Upper lobe of left lung (tissue), 6 donors: ENCODE measurements around the gene DENND1B. TPM values are rescaled to one million over a fixed set of nuclear protein-coding genes. Genes with fewer than 3 reads are reported as not detected.
A peak's percentile ranks its signal among the peaks of the same experiment; 100 is the strongest.

ENCODE experiments used
- ATAC-seq, 2 donors: fragments of 200-7000 bp; cut with Tn5 transposase; one replicate each; pipeline ENCODE4 v1.9.1; 2022; ENCODE audit warnings: mild to moderate bottlenecking in 2 of 2, moderate library complexity in 2 of 2; ENCODE audit not compliant: low FRiP score in 2 of 2
- DNase-seq, 2 donors: peaks; one replicate each; pipeline ENCODE4 v3.0.0-alpha.2; 2019 to 2020
- H3K27ac ChIP-seq, 4 donors: fragments of 200-600 bp; sonication (generic); one replicate each; pipeline ENCODE4 v1.5.1; 2016 to 2019
- H3K27me3 ChIP-seq, 4 donors: fragments of 200-600 bp; sonication (generic); one replicate each; pipeline ENCODE4 v1.5.1; 2017 to 2019
- H3K36me3 ChIP-seq, 4 donors: fragments of 200-600 bp; sonication (generic); one replicate each; pipeline ENCODE4 v1.5.1; 2016 to 2019
- H3K4me1 ChIP-seq, 4 donors: fragments of 200-600 bp; sonication (generic); one replicate each; pipeline ENCODE4 v1.5.1; 2018 to 2019
- H3K4me3 ChIP-seq, 4 donors: fragments of 200-600 bp; sonication (generic); one replicate each; pipeline ENCODE4 v1.5.1; 2017 to 2019; ENCODE audit warnings: mild to moderate bottlenecking in 2 of 4, moderate library complexity in 1 of 4
- H3K9me3 ChIP-seq, 4 donors: fragments of 200-600 bp; sonication (generic); one replicate each; pipeline ENCODE4 v1.5.1; 2018 to 2019
- EP300 ChIP-seq, 4 donors: sonication (generic); formaldehyde crosslinking; IDR thresholded peaks; one replicate each; pipeline ENCODE4 v1.5.1; 2017; ENCODE audit warnings: antibody characterized with exemption in 4 of 4, control low read depth in 2 of 4
- POLR2A ChIP-seq, 4 donors: fragments of 450-650 bp; IDR thresholded peaks; one replicate each; pipeline ENCODE4 v1.5.1; 2016 to 2017; ENCODE audit warnings: antibody characterized with exemption in 4 of 4, mild to moderate bottlenecking in 2 of 4
- POLR2AphosphoS5 ChIP-seq, 2 donors: sonication (generic); formaldehyde crosslinking; IDR thresholded peaks; one replicate each; pipeline ENCODE4 v1.5.1; 2017; ENCODE audit warnings: antibody characterized with exemption in 2 of 2
- WGBS, 2 donors: methylation state at CpG; one replicate each; pipeline ENCODE4 v1.1.5; 2017 to 2018; 5-methylcytosine and 5-hydroxymethylcytosine counted together
- total RNA-seq, 6 donors: library from RNA; depleted of rRNA in 4 of 6; stranded (reverse); fragments of >200 nt in 4 of 6; gene quantifications; one replicate each; pipeline versions ENCODE4 v1.1.0 to v1.2.1, GENCODE V29; 2016 to 2021
- TF ChIP-seq, protein P1 (sequence below), 6 experiments: fragments of 450-650 bp in 4 of 6; fragments of 200-600 bp in 2 of 6; sonication (generic) in 2 of 6; IDR thresholded peaks; one replicate each; pipeline ENCODE4 v1.5.1; 2016 to 2019; ENCODE audit warnings: antibody characterized with exemption in 6 of 6
- donor health status: DM: no; HTN: no; CAD: no; lungs with moderate emphysema.
- donor health status: DM: no; HTN: yes; CAD: no; lungs with severe emphysema.

Gene DENND1B
- total RNA-seq, 6 donors from 2014 or later, result 14.9 to 39.1 (median 21.0) TPM

GRCh38 chr1:197738927-197739326 is 36.4 kb downstream of the DENND1B start:
- Histone ChIP-seq H3K4me3 (no peak overlapping the region), H3K36me3 (no peaks in the 10 kb centered on the region), H3K27me3 (no peaks in the 10 kb centered on the region), H3K27ac (no peak overlapping the region), H3K9me3 (no peaks in the 10 kb centered on the region), H3K4me1 (peaks cover 0 to 10% (median 7%) of the 10 kb centered on the region in 4 donors)
- TF ChIP-seq, protein P1, sequence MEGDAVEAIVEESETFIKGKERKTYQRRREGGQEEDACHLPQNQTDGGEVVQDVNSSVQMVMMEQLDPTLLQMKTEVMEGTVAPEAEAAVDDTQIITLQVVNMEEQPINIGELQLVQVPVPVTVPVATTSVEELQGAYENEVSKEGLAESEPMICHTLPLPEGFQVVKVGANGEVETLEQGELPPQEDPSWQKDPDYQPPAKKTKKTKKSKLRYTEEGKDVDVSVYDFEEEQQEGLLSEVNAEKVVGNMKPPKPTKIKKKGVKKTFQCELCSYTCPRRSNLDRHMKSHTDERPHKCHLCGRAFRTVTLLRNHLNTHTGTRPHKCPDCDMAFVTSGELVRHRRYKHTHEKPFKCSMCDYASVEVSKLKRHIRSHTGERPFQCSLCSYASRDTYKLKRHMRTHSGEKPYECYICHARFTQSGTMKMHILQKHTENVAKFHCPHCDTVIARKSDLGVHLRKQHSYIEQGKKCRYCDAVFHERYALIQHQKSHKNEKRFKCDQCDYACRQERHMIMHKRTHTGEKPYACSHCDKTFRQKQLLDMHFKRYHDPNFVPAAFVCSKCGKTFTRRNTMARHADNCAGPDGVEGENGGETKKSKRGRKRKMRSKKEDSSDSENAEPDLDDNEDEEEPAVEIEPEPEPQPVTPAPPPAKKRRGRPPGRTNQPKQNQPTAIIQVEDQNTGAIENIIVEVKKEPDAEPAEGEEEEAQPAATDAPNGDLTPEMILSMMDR (IDR thresholded peaks at IDR 0.05), result no peak
- no peak for TF ChIP-seq POLR2A (IDR thresholded peaks at IDR 0.05)
- no peak for TF ChIP-seq POLR2AphosphoS5 (IDR thresholded peaks at IDR 0.05)
- no peak for TF ChIP-seq EP300 (IDR thresholded peaks at IDR 0.05)
- ATAC-seq (no peak), DNase-seq (no peak)
- WGBS, 2 donors, result 8 to 33% methylated on average over 1 of the region's 1 CpG

GRCh38 chr1:197737916-197738315 is 37.4 kb downstream of the DENND1B start:
- no peaks in the 10 kb centered on the region for H3K27me3 ChIP-seq
- ATAC-seq (no peak), DNase-seq (no peak)
- H3K36me3 ChIP-seq, result no peaks in the 10 kb centered on the region
- no peak overlapping the region for H3K27ac ChIP-seq
- H3K4me3 ChIP-seq, result no peak overlapping the region
- WGBS, 2 donors, result 52 to 56% methylated on average over 1 of the region's 1 CpG
- no peaks in the 10 kb centered on the region for H3K9me3 ChIP-seq
- TF ChIP-seq EP300 (IDR thresholded peaks at IDR 0.05) (no peak), POLR2A (IDR thresholded peaks at IDR 0.05) (no peak), POLR2AphosphoS5 (IDR thresholded peaks at IDR 0.05) (no peak)
- TF ChIP-seq, protein P1 (IDR thresholded peaks at IDR 0.05), result no peak
- H3K4me1 ChIP-seq, result peaks cover 0 to 10% (median 7%) of the 10 kb centered on the region in 4 donors

DNA sequence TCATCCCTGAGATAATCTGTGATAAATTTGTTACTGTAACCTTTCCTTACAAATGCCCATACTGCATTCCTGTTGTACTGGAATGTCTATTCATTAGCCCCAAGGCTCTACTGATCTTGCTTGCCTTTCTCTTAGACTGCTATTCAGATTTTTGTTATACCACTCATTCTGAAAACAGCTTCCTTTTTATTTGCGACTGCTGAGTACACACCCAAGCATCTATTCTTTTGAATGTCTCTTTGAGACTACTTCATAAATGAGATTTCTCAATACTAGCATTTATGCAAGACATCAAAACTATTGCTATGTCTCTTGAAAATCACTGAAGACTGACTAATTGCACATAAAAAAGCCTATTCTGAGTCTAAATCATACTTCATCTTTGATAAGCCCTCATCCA is 38.6 kb downstream of the DENND1B start:
- ATAC-seq (no peak), DNase-seq (no peak)
- no peak overlapping the region for H3K4me3 ChIP-seq
- H3K27me3 ChIP-seq, result no peaks in the 10 kb centered on the region
- H3K4me1 ChIP-seq, result peaks cover 0 to 10% (median 7%) of the 10 kb centered on the region in 4 donors
- no peaks in the 10 kb centered on the region for H3K9me3 ChIP-seq
- no peak overlapping the region for H3K27ac ChIP-seq
- 35 to 50% methylated on average over 1 of the region's 1 CpG for WGBS, 2 donors
- H3K36me3 ChIP-seq, result no peaks in the 10 kb centered on the region
- TF ChIP-seq POLR2AphosphoS5 (IDR thresholded peaks at IDR 0.05) (no peak), EP300 (IDR thresholded peaks at IDR 0.05) (no peak), POLR2A (IDR thresholded peaks at IDR 0.05) (no peak)
- TF ChIP-seq, protein P1 (IDR thresholded peaks at IDR 0.05), result no peak

- Histone ChIP-seq H3K36me3 (no peaks in the 10 kb centered on the region), H3K9me3 (no peaks in the 10 kb centered on the region), H3K4me1 (peaks cover 0 to 8% (median 5%) of the 10 kb centered on the region in 4 donors), H3K4me3 (no peak overlapping the region), H3K27ac (no peak overlapping the region), H3K27me3 (no peaks in the 10 kb centered on the region)
- ATAC-seq, result no peak
- TF ChIP-seq, protein P1 (IDR thresholded peaks at IDR 0.05), result no peak
- TF ChIP-seq POLR2A (IDR thresholded peaks at IDR 0.05) (no peak), EP300 (IDR thresholded peaks at IDR 0.05) (no peak), POLR2AphosphoS5 (IDR thresholded peaks at IDR 0.05) (no peak)
- peak in 1 of 2 donors; percentile 19 for DNase-seq
- WGBS, 2 donors, result 96% methylated on average over 16 of the region's 16 CpGs
Measured at GRCh38 chr1:197735461-197735860, 39.8 kb downstream of the DENND1B start.

DNA sequence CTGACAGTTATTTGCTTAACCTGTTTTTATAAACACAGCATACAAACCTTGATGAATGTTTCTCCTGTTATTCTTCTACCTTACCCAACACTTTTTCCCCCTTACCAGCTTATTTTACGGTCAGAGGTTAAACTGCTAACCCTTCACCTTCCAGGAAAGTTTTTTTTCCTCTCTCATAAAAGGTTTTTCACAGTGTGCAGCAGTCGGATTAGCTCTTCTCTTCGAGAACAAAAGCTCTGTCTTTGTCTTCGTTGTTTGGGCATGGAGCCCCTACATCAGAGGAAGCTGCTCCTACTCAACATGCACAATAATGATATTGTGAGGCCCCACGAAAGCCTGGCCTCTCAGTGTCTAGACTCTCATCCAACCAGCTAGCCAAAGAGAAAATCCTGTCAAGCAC is 42.0 kb downstream of the DENND1B start:
- no peak overlapping the region for H3K27ac ChIP-seq
- ATAC-seq (no peak), DNase-seq (no peak)
- no peak overlapping the region for H3K4me3 ChIP-seq
- no peaks in the 10 kb centered on the region for H3K36me3 ChIP-seq
- no peaks in the 10 kb centered on the region for H3K9me3 ChIP-seq
- no peaks in the 10 kb centered on the region for H3K27me3 ChIP-seq
- 78 to 82% methylated on average over 5 of the region's 5 CpGs for WGBS, 2 donors
- TF ChIP-seq, protein P1 (IDR thresholded peaks at IDR 0.05), result no peak
- no peak for TF ChIP-seq EP300 (IDR thresholded peaks at IDR 0.05)
- no peak for TF ChIP-seq POLR2AphosphoS5 (IDR thresholded peaks at IDR 0.05)
- no peak for TF ChIP-seq POLR2A (IDR thresholded peaks at IDR 0.05)
- H3K4me1 ChIP-seq, result peaks cover 0 to 8% (median 3%) of the 10 kb centered on the region in 4 donors
